COLO668 (cell line): ENCODE results near the gene JMJD6.

Source experiments
- DNase-seq: peaks from one replicate; lab custom pipeline; 2025; ENCODE audit not compliant: unreplicated experiment; lab: John Stamatoyannopoulos, UW

Gene JMJD6

GRCh38 chr17:76683011-76683755, 43.2 kb downstream of the JMJD6 start:
- no peak for DNase-seq

GRCh38 chr17:76682296-76682695, 44.1 kb downstream of the JMJD6 start:
- no peak for DNase-seq

DNA sequence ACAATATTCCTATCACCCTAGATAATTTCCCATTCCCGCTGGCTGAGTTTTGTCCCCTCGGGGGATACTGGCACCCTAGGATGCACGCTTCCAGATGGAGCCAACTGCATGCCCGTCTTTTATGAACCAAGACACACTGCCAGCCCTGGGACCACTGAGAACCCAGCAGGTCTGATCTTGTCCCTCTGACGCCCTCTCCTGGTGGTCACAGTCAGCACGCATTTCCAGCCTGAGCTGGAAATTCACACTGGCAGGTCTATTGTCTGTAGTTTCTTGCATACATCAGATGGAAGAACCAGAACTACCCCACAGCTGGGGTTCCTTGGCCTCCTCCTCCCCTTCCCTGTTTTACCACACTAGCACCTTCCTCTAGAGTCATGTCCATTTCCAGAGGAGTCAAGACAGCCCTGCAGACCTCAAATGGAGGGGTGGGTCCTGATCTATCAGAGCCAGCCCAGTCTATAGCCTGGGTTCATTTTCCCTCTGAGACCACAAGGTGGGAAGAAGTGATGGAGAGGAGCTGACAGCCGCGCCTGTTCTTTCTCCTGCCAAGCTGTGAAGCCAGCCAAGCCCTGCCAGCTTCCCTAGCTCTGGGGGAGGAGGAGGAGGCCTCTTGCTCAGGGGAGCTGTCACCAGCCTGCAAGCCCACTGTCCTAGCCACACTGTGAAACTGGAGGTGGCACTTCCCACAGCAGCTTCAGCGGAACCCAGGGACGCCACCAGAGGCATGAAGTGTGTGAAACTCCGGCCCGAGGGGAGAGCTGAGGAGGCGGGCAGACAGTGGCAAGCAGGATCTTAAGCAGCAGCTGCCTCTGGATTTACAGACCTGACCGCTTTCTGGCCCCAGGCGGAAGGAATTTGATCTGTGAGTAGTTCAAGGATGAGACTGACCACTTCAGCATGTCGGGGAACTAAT, 44.9 kb downstream of the JMJD6 start:
- peak; percentile 49 for DNase-seq

GRCh38 chr17:76679239-76679638, 47.2 kb downstream of the JMJD6 start:
- DNase-seq = no peak

DNA sequence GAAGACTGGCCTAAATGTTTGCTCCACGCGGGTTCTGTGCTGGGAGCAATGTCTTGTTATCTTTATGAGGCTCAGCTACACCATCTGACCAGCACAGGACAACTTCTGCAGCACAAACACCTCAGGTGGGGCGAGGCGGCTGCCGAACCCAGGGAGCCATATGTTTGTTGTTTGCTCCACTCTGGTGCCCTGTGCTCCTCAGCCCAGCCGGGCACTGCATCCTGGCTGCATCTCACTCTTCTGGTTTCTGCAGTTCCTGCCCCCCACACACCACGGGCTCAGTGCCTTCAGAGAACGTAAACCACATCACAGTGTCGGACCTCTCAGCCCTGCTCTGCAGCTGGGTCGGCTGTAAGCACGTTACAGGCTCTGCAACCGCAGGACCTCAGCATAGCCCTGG, 48.1 kb downstream of the JMJD6 start:
- DNase-seq = no peak

GRCh38 chr17:76677406-76677805, 49.0 kb downstream of the JMJD6 start:
- no peak for DNase-seq

DNA sequence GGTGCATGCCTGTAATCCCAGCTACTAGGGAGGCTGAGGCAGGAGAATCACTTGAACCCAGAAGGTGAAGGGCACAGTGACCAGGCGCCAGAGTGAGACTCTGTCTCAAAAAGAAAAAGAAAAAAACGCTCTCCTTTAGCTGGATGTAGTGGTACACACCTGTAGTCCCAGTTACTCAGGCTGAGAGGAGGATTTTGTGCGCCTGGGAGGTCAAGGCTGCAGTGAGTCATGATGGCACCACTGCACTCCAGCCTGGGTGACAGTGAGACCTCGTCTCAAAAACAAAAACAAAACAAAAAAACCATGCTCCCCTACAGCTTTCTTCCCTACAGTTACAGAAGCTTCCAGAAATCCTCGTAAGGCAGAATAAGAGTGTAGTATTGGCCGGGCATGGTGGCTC, 49.8 kb downstream of the JMJD6 start:
- no peak for DNase-seq

- no peak for DNase-seq
Measured at GRCh38 chr17:76675648-76676047, 50.8 kb downstream of the JMJD6 start.

DNA sequence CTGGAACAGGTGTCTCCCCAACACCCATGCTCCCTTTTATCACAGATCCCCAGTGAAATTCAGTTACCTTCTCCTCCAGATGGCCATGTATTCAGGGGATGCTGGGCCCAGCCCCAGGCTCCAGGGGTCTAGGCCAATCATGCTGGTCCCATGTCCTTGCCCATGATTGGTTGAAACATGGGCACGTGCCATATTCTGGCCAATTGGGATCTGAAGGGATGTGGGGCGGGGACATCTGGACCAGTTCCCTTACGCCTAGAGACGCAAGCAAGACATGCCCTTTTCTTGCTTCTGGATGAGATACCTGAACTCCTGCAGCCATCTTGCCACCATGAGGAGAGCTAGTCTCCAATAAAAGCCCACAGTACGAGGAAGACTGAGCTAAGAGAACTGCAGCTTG, 51.8 kb downstream of the JMJD6 start:
- DNase-seq = no peak

GRCh38 chr17:76673729-76674128, 52.7 kb downstream of the JMJD6 start:
- no peak for DNase-seq

DNA sequence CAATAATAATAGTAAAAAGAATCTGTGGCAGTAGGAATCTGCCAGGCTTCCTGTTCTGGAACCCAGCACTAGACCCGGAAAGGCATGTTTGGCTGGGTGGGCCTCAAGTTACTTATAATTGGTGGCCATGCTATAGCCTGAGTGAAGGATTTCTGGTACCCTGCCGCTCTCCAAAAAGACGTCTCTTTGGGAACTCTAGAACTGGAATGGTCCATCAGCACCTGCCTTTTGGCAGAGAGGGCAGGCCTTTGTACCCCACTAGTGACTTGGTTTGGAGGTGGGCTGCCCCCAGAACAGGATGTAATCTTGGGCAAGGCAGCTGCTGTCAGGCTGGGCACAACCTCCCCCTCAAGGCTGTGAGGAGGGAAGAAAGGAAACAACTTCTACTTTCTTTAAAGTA, 53.5 kb downstream of the JMJD6 start:
- DNase-seq = no peak

DNA sequence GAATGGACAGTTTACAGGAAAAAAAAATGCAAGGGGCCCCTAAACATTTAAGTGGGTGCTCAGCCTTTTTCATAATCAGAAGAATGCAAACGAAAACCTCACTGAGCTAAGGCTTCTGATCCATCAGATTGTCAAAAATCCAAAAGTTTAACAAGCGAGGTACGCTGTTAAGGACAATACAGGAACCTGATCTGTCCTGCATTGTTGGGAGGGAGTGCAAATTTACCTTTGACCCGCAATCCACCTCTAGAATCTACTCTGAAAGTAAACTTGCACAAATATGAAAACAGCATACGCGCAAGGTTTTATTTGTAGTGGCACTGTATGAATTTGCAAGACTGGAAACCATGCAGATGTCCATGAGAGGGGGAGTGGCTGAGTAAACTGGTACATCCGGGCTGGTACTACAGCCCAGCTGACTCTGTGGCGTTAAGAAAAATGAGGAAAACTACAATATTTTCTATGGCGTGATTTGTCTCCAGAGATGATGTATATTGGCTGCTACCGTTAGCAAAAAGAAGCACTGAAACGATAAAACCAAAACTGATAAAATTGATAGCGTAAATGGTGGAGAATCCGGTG, 54.0 kb downstream of the JMJD6 start:
- DNase-seq = no peak

DNA sequence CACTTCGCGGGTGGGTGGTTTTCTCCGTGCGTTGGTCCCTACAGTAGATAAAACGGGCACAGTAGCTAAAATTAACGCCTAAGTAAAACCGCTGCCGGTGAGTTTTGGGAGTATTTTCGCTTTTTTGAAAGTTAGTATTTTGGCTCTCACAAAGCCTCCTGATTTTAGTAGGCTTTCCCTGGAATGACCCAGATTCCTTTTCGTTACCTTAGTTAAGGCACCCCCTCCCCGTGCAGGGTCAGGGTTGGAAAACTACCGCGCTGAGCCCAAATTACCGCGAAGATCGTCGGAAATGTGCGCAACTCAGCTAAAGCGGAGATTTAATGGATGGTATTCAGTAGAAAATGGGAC, 54.5 kb downstream of the JMJD6 start:
- no peak for DNase-seq

DNA sequence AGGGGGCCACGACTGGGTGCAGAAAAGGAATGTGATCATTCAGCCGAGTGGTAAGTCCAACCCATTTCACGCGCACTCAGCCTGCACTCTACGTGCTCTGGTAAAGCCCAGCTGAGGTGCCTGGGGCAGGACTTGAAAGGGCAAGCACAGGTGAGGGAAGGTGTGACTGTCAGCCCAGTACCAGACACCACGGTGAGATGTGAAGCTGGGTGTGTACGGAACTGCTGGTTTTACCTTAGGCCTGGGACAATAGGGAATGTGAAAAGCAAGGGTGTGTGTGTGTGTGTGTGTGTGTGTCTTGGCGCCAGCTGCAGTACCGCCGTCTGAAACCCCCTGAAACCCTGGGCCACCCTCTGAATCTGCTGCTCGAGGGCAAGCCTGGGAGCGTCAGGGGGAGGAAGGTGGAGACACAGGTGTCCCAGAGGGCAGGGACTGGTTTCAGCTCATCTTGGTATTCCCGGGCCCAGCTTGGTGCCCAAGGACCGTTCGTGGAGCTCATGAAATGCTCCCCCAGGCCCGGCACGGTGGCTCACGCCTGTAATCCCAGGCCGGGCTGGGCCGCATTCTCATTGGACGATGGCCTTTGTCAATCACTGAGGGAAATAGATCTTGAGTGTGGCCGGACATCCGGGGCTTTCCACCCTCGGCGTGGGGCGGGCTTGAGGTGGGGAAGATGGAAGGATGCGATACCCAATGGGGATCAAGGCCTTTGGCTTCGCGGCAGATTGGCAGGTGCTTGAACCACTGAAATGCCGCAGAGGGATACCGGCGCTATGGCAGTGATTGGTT, 55.1 kb downstream of the JMJD6 start:
- DNase-seq = peak; percentile 98

- DNase-seq = no peak
Measured at GRCh38 chr17:76670718-76671122, 55.7 kb downstream of the JMJD6 start.

DNA sequence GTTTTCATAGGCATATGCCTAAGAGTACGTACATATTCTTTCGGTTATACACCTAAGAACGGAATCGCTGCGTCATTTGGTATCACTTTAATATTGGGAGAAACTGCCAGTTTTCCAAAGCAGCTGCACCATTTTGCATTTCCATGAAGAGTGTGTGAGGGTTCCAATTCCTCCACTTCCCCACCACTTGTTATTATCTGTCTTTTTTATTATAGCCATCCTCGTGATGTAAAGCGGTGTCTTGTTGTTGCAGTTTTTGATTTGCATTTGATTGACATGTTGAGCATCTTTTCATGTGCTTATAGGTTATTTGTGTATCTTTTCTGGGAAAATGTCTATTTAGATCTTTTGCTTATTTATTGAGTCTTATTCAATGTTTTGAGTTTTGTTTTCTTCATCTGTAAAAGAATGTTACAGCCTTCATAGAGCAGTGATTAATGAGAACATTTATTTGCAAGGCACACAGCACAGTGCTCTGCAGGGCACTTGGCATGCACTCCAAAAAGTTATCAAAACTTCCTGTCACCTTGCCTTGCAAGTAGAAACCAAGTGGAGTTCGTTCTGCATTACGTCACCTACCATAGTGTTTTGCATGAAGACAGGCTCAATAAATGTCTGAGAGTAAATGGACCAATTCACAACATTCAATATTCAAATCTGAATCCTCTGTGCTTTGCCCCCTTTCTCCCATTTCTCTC, 56.2 kb downstream of the JMJD6 start:
- DNase-seq = no peak
